GM18499 (cell line): ENCODE measurements around the gene ANK3.

ENCODE experiments used
- ATAC-seq: cut with Tn5 transposase; IDR thresholded peaks from one replicate; pipeline ENCODE4 v1.9.1; 2021; ENCODE audit warnings: moderate number of reproducible peaks; ENCODE audit not compliant: insufficient read depth, unreplicated experiment

ANK3 gene

GRCh38 chr10:60155099-60155877 lies 234.4 kb downstream of the ANK3 start:
- ATAC-seq, result no peak

GRCh38 chr10:60149003-60149402 lies 240.7 kb downstream of the ANK3 start:
- no peak for ATAC-seq

GRCh38 chr10:60148266-60148840 lies 241.3 kb downstream of the ANK3 start:
- ATAC-seq, result no peak

- no peak for ATAC-seq
Observed at GRCh38 chr10:60147576-60148265, 242.0 kb downstream of the ANK3 start.

- ATAC-seq, result no peak
Observed at GRCh38 chr10:60147025-60147424, 242.7 kb downstream of the ANK3 start.

- ATAC-seq, result no peak
Observed at GRCh38 chr10:60144099-60144498, 245.6 kb downstream of the ANK3 start.

- no peak for ATAC-seq
Observed at GRCh38 chr10:60142736-60143135, 246.9 kb downstream of the ANK3 start.

GRCh38 chr10:60141896-60142559 lies 247.6 kb downstream of the ANK3 start:
- no peak for ATAC-seq

- ATAC-seq, result no peak
Observed at GRCh38 chr10:60140651-60141632, 248.7 kb downstream of the ANK3 start.

GRCh38 chr10:60139798-60140566 lies 249.7 kb downstream of the ANK3 start:
- ATAC-seq, result no peak

- ATAC-seq, result no peak
Observed at GRCh38 chr10:60139290-60139689, 250.4 kb downstream of the ANK3 start.

- ATAC-seq, result no peak
Observed at GRCh38 chr10:60138842-60139241, 250.8 kb downstream of the ANK3 start.

GRCh38 chr10:60138026-60138425 lies 251.6 kb downstream of the ANK3 start:
- ATAC-seq, result no peak

GRCh38 chr10:60137292-60137992 lies 252.2 kb downstream of the ANK3 start:
- no peak for ATAC-seq

GRCh38 chr10:60135020-60135419 lies 254.7 kb downstream of the ANK3 start:
- peak; percentile 42 for ATAC-seq

GRCh38 chr10:60134548-60134947 lies 255.1 kb downstream of the ANK3 start:
- no peak for ATAC-seq

GRCh38 chr10:60130130-60130579 lies 259.5 kb downstream of the ANK3 start:
- no peak for ATAC-seq

- ATAC-seq, result no peak
Observed at GRCh38 chr10:60125895-60126294, 263.8 kb downstream of the ANK3 start.
